Neural progenitor cell (in vitro differentiated cells): ENCODE results near the gene ZNF213. TPM values are rescaled to one million over a fixed set of nuclear protein-coding genes. Genes with fewer than 3 reads are reported as not detected.

Source experiments
- DNase-seq: peaks from one replicate; pipeline ENCODE4 v3.0.0-alpha.2; 2016; ENCODE audit warnings: low spot score
- H2AFZ ChIP-seq: fragments of 200-600 bp; sonication (generic); replicated peaks from 2 replicates; pipeline ENCODE4 v1.6.1; 2016; ENCODE audit warnings: antibody characterized with exemption
- H3F3A ChIP-seq: fragments of 200-600 bp; sonication (generic); 2 replicates; pipeline ENCODE4 v1.6.1; 2016; ENCODE audit warnings: antibody characterized with exemption, low read depth
- H3K27ac ChIP-seq: fragments of 200-600 bp; sonication (generic); 2 replicates; pipeline ENCODE4 v1.5.1; 2016; ENCODE audit warnings: mild to moderate bottlenecking
- H3K27me3 ChIP-seq: fragments of 200-600 bp; sonication (generic); 2 replicates; pipeline ENCODE4 v1.6.1; 2016; ENCODE audit warnings: mild to moderate bottlenecking, moderate library complexity
- H3K36me3 ChIP-seq: fragments of 200-600 bp; sonication (generic); 2 replicates; pipeline ENCODE4 v1.5.1; 2016
- H3K4me1 ChIP-seq: fragments of 200-600 bp; sonication (generic); 2 replicates; pipeline ENCODE4 v1.6.1; 2016; ENCODE audit warnings: mixed run types
- H3K4me2 ChIP-seq: fragments of 200-600 bp; sonication (generic); 2 replicates; pipeline ENCODE4 v1.6.1; 2016
- H3K4me3 ChIP-seq: fragments of 200-600 bp; sonication (generic); 2 replicates; pipeline ENCODE4 v1.5.1; 2016
- H3K79me2 ChIP-seq: fragments of 200-600 bp; sonication (generic); 2 replicates; pipeline ENCODE4 v1.6.1; 2016; ENCODE audit warnings: low read depth
- H3K9ac ChIP-seq: fragments of 200-600 bp; sonication (generic); 2 replicates; pipeline ENCODE4 v1.6.1; 2016
- H3K9me3 ChIP-seq: fragments of 200-600 bp; sonication (generic); 2 replicates; pipeline ENCODE4 v1.5.1; 2016; ENCODE audit warnings: low read depth
- H4K20me1 ChIP-seq: fragments of 200-600 bp; sonication (generic); 2 replicates; pipeline ENCODE4 v1.6.1; 2016; ENCODE audit warnings: low read depth
- H3K27ac Mint-ChIP-seq: 3 replicates; pipeline ENCODE4 v1.8.0; 2021; ENCODE audit warnings: mixed read lengths
- H3K27me3 Mint-ChIP-seq: 2 replicates; pipeline ENCODE4 v1.8.0; 2022; ENCODE audit warnings: low read depth, mild to moderate bottlenecking, inconsistent platforms, moderate library complexity, mixed read lengths; ENCODE audit not compliant: insufficient read depth
- H3K36me3 Mint-ChIP-seq: 3 replicates; pipeline ENCODE4 v1.8.0; 2021; ENCODE audit warnings: mixed read lengths
- H3K4me1 Mint-ChIP-seq: 3 replicates; pipeline ENCODE4 v1.8.0; 2021; ENCODE audit warnings: mixed read lengths
- H3K4me3 Mint-ChIP-seq: 3 replicates; pipeline ENCODE4 v1.8.0; 2021; ENCODE audit warnings: mild to moderate bottlenecking, moderate library complexity, mixed read lengths
- H3K9me3 Mint-ChIP-seq: 3 replicates; pipeline ENCODE4 v1.8.0; 2020; ENCODE audit warnings: mixed read lengths
- CTCF ChIP-seq: fragments of 200-600 bp; sonication (generic); IDR thresholded peaks from 2 replicates; pipeline ENCODE4 v1.5.1; 2017; ENCODE audit warnings: antibody characterized with exemption, mild to moderate bottlenecking
- EZH2 ChIP-seq: fragments of 200-600 bp; sonication (generic); IDR thresholded peaks from 2 replicates; pipeline ENCODE4 v1.6.1; 2017; ENCODE audit warnings: antibody characterized with exemption, mild to moderate bottlenecking, moderate library complexity
- EZH2phosphoT487 ChIP-seq: fragments of 200-600 bp; sonication (generic); IDR thresholded peaks from 2 replicates; pipeline ENCODE4 v1.6.1; 2017; ENCODE audit warnings: antibody characterized with exemption
- total RNA-seq: library from RNA; depleted of rRNA; stranded (reverse); fragments of >200 nt; gene quantifications from 2 replicates; pipeline ENCODE4 v1.2.3, GENCODE V29; 2015; ENCODE audit warnings: low replicate concordance

ZNF213 gene
- total RNA-seq, 1 donor from 2014 or later, result 1.3 TPM

GRCh38 chr16:3157229-3158025, 22.6 kb downstream of the ZNF213 start:
- peaks cover 7% of the 10 kb centered on the region for H4K20me1 ChIP-seq
- peak overlapping the region; percentile 98 for H2AFZ ChIP-seq
- H3K27ac ChIP-seq, result no peak overlapping the region
- H3K9ac ChIP-seq, result no peak overlapping the region
- Mint-ChIP-seq H3K9me3 (peaks cover 15% of the 10 kb centered on the region), H3K36me3 (peaks cover 3% of the 10 kb centered on the region), H3K4me3 (peak overlapping the region; percentile 95), H3K27me3 (peaks cover 33% of the 10 kb centered on the region), H3K4me1 (peaks cover 14% of the 10 kb centered on the region), H3K27ac (peak overlapping the region; percentile 2)
- peak; percentile 78 for DNase-seq
- peaks cover 58% of the 10 kb centered on the region for H3K27me3 ChIP-seq
- no peaks in the 10 kb centered on the region for H3K36me3 ChIP-seq
- TF ChIP-seq EZH2phosphoT487 (no peak), CTCF (no peak), EZH2 (no peak)
- H3K4me1 ChIP-seq, result no peaks in the 10 kb centered on the region
- H3K79me2 ChIP-seq, result no peaks in the 10 kb centered on the region
- H3K4me3 ChIP-seq, result peak overlapping the region; percentile 95
- peak overlapping the region; percentile 92 for H3K4me2 ChIP-seq
- peaks cover 47% of the 10 kb centered on the region for H3F3A ChIP-seq
- no peaks in the 10 kb centered on the region for H3K9me3 ChIP-seq

GRCh38 chr16:3158026-3158509, 23.2 kb downstream of the ZNF213 start:
- Mint-ChIP-seq H3K4me1 (peaks cover 9% of the 10 kb centered on the region), H3K4me3 (peak overlapping the region; percentile 95), H3K27me3 (peaks cover 27% of the 10 kb centered on the region), H3K9me3 (peaks cover 10% of the 10 kb centered on the region), H3K27ac (no peak overlapping the region), H3K36me3 (no peaks in the 10 kb centered on the region)
- Histone ChIP-seq H3F3A (peaks cover 40% of the 10 kb centered on the region), H3K4me3 (peak overlapping the region; percentile 95), H3K4me1 (no peaks in the 10 kb centered on the region), H3K9ac (no peak overlapping the region), H3K36me3 (no peaks in the 10 kb centered on the region), H4K20me1 (peaks cover 6% of the 10 kb centered on the region), H3K4me2 (peak overlapping the region; percentile 92), H3K27me3 (peaks cover 56% of the 10 kb centered on the region), H3K27ac (no peak overlapping the region), H2AFZ (peak overlapping the region; percentile 98), H3K79me2 (no peaks in the 10 kb centered on the region), H3K9me3 (no peaks in the 10 kb centered on the region)
- no peak for TF ChIP-seq EZH2phosphoT487
- TF ChIP-seq CTCF, result no peak
- TF ChIP-seq EZH2, result no peak
- peak; percentile 62 for DNase-seq

GRCh38 chr16:3158510-3159314, 23.9 kb downstream of the ZNF213 start:
- Histone ChIP-seq H3K9ac (no peak overlapping the region), H3K9me3 (no peaks in the 10 kb centered on the region), H3K27me3 (peaks cover 49% of the 10 kb centered on the region), H3K36me3 (no peaks in the 10 kb centered on the region), H2AFZ (peak overlapping the region; percentile 98), H3K4me1 (no peaks in the 10 kb centered on the region), H3K79me2 (no peaks in the 10 kb centered on the region), H3F3A (peaks cover 36% of the 10 kb centered on the region), H3K27ac (no peak overlapping the region), H4K20me1 (peaks cover 6% of the 10 kb centered on the region), H3K4me3 (peak overlapping the region; percentile 95), H3K4me2 (peak overlapping the region; percentile 92)
- H3K4me3 Mint-ChIP-seq, result peak overlapping the region; percentile 95
- peaks cover 10% of the 10 kb centered on the region for H3K9me3 Mint-ChIP-seq
- peaks cover 10% of the 10 kb centered on the region for H3K4me1 Mint-ChIP-seq
- H3K27me3 Mint-ChIP-seq, result peaks cover 29% of the 10 kb centered on the region
- DNase-seq, result peak; percentile 83
- no peaks in the 10 kb centered on the region for H3K36me3 Mint-ChIP-seq
- TF ChIP-seq EZH2phosphoT487 (no peak), EZH2 (no peak), CTCF (no peak)
- H3K27ac Mint-ChIP-seq, result peak overlapping the region; percentile 91
